ENCODE data around the gene TSPAN2. TPM values are rescaled to one million over a fixed set of nuclear protein-coding genes. Genes with fewer than 3 reads are reported as not detected.
"Not testable (repeated sequence)": the region's sequence is repeated elsewhere in the genome, so short reads cannot be mapped to it uniquely, and the experiment has no call there.

The TSPAN2 gene
- total RNA-seq, 4 donors from 2014 or later: 53.7 to 85.1 (median 63.8) TPM

GRCh38 chr1:115029526-115029925 lies 59.8 kb downstream of the TSPAN2 start, which contains the start of gene TSHB:
TSHB (plus strand) TSS chr1:115029826; CDS start chr1:115033363, 3,537 bp downstream.
- no peak for ATAC-seq
- Histone ChIP-seq H3K27ac (no peak within 1 kb of the TSS), H3K4me1 (no peaks in the 10 kb centered on the region), H3K4me3 (no peak within 1 kb of the TSS), H3K27me3 (no peaks in the 10 kb centered on the region), H3K9me3 (no peaks in the 10 kb centered on the region), H3K36me3 (no peaks in the 10 kb centered on the region)
- TF ChIP-seq POLR2A (IDR thresholded peaks at IDR 0.05) (no peak), POLR2AphosphoS5 (IDR thresholded peaks at IDR 0.05) (no peak), EP300 (IDR thresholded peaks at IDR 0.05) (no peak), CTCF (IDR thresholded peaks at IDR 0.05) (no peak)

GRCh38 chr1:115023593-115023992 lies 65.7 kb downstream of the TSPAN2 start:
- H3K27ac ChIP-seq: no peak overlapping the region
- H3K4me1 ChIP-seq: no peaks in the 10 kb centered on the region
- no peak for ATAC-seq
- TF ChIP-seq POLR2AphosphoS5 (IDR thresholded peaks at IDR 0.05): no peak
- TF ChIP-seq EP300 (IDR thresholded peaks at IDR 0.05): no peak
- TF ChIP-seq POLR2A (IDR thresholded peaks at IDR 0.05): no peak
- no peak for TF ChIP-seq CTCF (IDR thresholded peaks at IDR 0.05)
- no peak overlapping the region for H3K4me3 ChIP-seq
- H3K27me3 ChIP-seq: no peaks in the 10 kb centered on the region
- no peaks in the 10 kb centered on the region for H3K36me3 ChIP-seq
- H3K9me3 ChIP-seq: no peaks in the 10 kb centered on the region

GRCh38 chr1:115021145-115021544 lies 68.2 kb downstream of the TSPAN2 start:
- Histone ChIP-seq H3K9me3 (no peaks in the 10 kb centered on the region), H3K36me3 (no peaks in the 10 kb centered on the region), H3K27me3 (no peaks in the 10 kb centered on the region), H3K4me1 (no peaks in the 10 kb centered on the region), H3K27ac (no peak overlapping the region), H3K4me3 (no peak overlapping the region)
- no peak for ATAC-seq
- TF ChIP-seq POLR2A (IDR thresholded peaks at IDR 0.05): no peak
- TF ChIP-seq EP300 (IDR thresholded peaks at IDR 0.05): no peak
- TF ChIP-seq CTCF (IDR thresholded peaks at IDR 0.05): no peak
- 80 to 89% methylated on average over 1 of the region's 1 CpG for WGBS, 2 donors (ENCODE audit: low coverage in 1 of 2)

- H3K9me3 ChIP-seq, H3K4me3 ChIP-seq, H3K4me1 ChIP-seq, H3K27ac ChIP-seq, H3K36me3 ChIP-seq, H3K27me3 ChIP-seq, ATAC-seq: not testable (repeated sequence)
- WGBS, 2 donors (ENCODE audit: low coverage in 1 of 2): no CpG with 5 or more reads among the region's 9 CpGs
These were observed 69.8 kb downstream of the TSPAN2 start for GRCh38 chr1:115019549-115019948.

- no peaks in the 10 kb centered on the region for H3K4me1 ChIP-seq
- H3K27me3 ChIP-seq: no peaks in the 10 kb centered on the region
- 83 to 90% methylated on average over 2 of the region's 2 CpGs for WGBS, 2 donors (ENCODE audit: low coverage in 1 of 2)
- no peak for ATAC-seq
- no peak for TF ChIP-seq POLR2AphosphoS5 (IDR thresholded peaks at IDR 0.05)
- no peak for TF ChIP-seq EP300 (IDR thresholded peaks at IDR 0.05)
- H3K4me3 ChIP-seq: no peak overlapping the region
- no peaks in the 10 kb centered on the region for H3K9me3 ChIP-seq
- no peaks in the 10 kb centered on the region for H3K36me3 ChIP-seq
- no peak overlapping the region for H3K27ac ChIP-seq
These were observed 75.5 kb downstream of the TSPAN2 start for GRCh38 chr1:115013792-115014191.

- H3K36me3 ChIP-seq: no peaks in the 10 kb centered on the region
- TF ChIP-seq POLR2A (IDR thresholded peaks at IDR 0.05) (no peak), POLR2AphosphoS5 (IDR thresholded peaks at IDR 0.05) (no peak), CTCF (IDR thresholded peaks at IDR 0.05) (no peak), EP300 (IDR thresholded peaks at IDR 0.05) (no peak)
- no peaks in the 10 kb centered on the region for H3K27me3 ChIP-seq
- no peak for ATAC-seq
- H3K4me3 ChIP-seq: no peak overlapping the region
- no peak overlapping the region for H3K27ac ChIP-seq
- no peaks in the 10 kb centered on the region for H3K9me3 ChIP-seq
- no peaks in the 10 kb centered on the region for H3K4me1 ChIP-seq
- 80% methylated on average over 1 of the region's 1 CpG; no CpG with 5 or more reads in 1 of the 2 donors for WGBS, 2 donors (ENCODE audit: low coverage in 1 of 2)
These were observed 76.9 kb downstream of the TSPAN2 start for GRCh38 chr1:115012434-115012833.

All from gastroesophageal sphincter (tissue), 4 donors.